PC-9 (cell line): ENCODE results near the gene MAPKAP1.

Source experiments
- CTCF ChIP-seq: fragments of 200-600 bp; sonication (generic); conservative IDR thresholded peaks from 2 replicates; pipeline ENCODE4 v1.6.1; 2017; ENCODE audit warnings: mixed run types, antibody characterized with exemption, mild to moderate bottlenecking, moderate library complexity
- EZH2 ChIP-seq: fragments of 200-600 bp; sonication (generic); IDR thresholded peaks from 2 replicates; pipeline ENCODE4 v1.8.0; 2017; ENCODE audit warnings: antibody characterized with exemption, low read depth

GRCh38 chr9:125433461-125434011 is 273.5 kb downstream of the MAPKAP1 start:
- TF ChIP-seq EZH2 (no peak), CTCF (no peak)
